SK-N-SH (cell line): ENCODE data around the gene CEP85. TPM values are rescaled to one million over a fixed set of nuclear protein-coding genes. Genes with fewer than 3 reads are reported as not detected.

Source experiments
- CTCF ChIA-PET: fragments of 300-600, 350-600 bp; formaldehyde crosslinking; extraction: SDS; loops from one replicate; lab custom pipeline; 2021; lab: Yijun Ruan, JAX
- POLR2A ChIA-PET: fragments of 350-600 bp; sonication (Branson Sonifier 250); formaldehyde crosslinking; extraction: SDS; loops from one replicate; lab custom pipeline; 2020; ENCODE audit warnings: antibody characterized with exemption, inconsistent platforms; lab: Yijun Ruan, JAX
- DNase-seq: peaks from one replicate; pipeline ENCODE4 v3.0.0; 2012
- H2AFZ ChIP-seq: fragments of 200-600 bp; sonication (generic); 2 replicates; pipeline ENCODE4 v1.8.1; 2016; ENCODE audit warnings: antibody characterized with exemption, mild to moderate bottlenecking, low read depth
- H3F3A ChIP-seq: fragments of 200-600 bp; sonication (generic); replicated peaks from 2 replicates; pipeline ENCODE3; 2016; ENCODE audit warnings: antibody characterized with exemption, mild to moderate bottlenecking; ENCODE audit not compliant: insufficient read depth
- H3K27ac ChIP-seq, 2 experiments: fragments of 200-500 bp in 1 of 2; fragments of 200-600 bp in 1 of 2; sonication (Bioruptor generic) in 1 of 2; sonication (generic), shearing (Covaris generic) in 1 of 2; 2 replicates each; pipeline versions ENCODE4 v1.5.1 to v1.6.1; 2014 to 2016; ENCODE audit warnings: low read depth in 2 of 2, inconsistent platforms in 1 of 2, low read length in 1 of 2, mild to moderate bottlenecking in 1 of 2, mixed read lengths in 1 of 2
- H3K27me3 ChIP-seq: fragments of 200-600 bp; sonication (generic), shearing (Covaris generic); 2 replicates; pipeline ENCODE4 v1.6.1; 2016; ENCODE audit warnings: mixed run types; ENCODE audit not compliant: insufficient read depth
- H3K36me3 ChIP-seq, 2 experiments: fragments of 200-500 bp in 1 of 2; fragments of 200-600 bp in 1 of 2; sonication (Bioruptor generic) in 1 of 2; sonication (generic) in 1 of 2; replicated peaks in 1 of 2; 2 replicates each; pipeline versions ENCODE3 to v1.5.1; 2014 to 2016; ENCODE audit warnings: low read length in 1 of 2, mild to moderate bottlenecking in 1 of 2; ENCODE audit not compliant: insufficient read depth in 2 of 2, control insufficient read depth in 1 of 2
- H3K4me1 ChIP-seq, 2 experiments: fragments of 200-500 bp in 1 of 2; fragments of 200-600 bp in 1 of 2; sonication (Bioruptor generic) in 1 of 2; sonication (generic), shearing (Covaris generic) in 1 of 2; 2 replicates each; pipeline versions ENCODE4 v1.5.1 to v1.6.1; 2014 to 2016; ENCODE audit warnings: low read depth in 1 of 2, low read length in 1 of 2, mixed run types in 1 of 2; ENCODE audit not compliant: insufficient read depth in 2 of 2, control insufficient read depth in 1 of 2
- H3K4me2 ChIP-seq: fragments of 200-600 bp; sonication (generic), shearing (Covaris generic); 2 replicates; pipeline ENCODE4 v1.6.1; 2017; ENCODE audit warnings: mixed run types
- H3K4me3 ChIP-seq, 2 experiments: fragments of 200-500 bp in 1 of 2; fragments of 200-600 bp in 1 of 2; sonication (Bioruptor generic) in 1 of 2; sonication (generic), shearing (Covaris generic) in 1 of 2; 2 replicates each; pipeline versions ENCODE4 v1.5.1 to v1.8.1; 2014 to 2016; ENCODE audit warnings: low read depth in 2 of 2, inconsistent platforms in 1 of 2, low read length in 1 of 2, mild to moderate bottlenecking in 1 of 2, mixed read lengths in 1 of 2, moderate library complexity in 1 of 2
- H3K79me2 ChIP-seq: fragments of 200-600 bp; sonication (generic); 2 replicates; pipeline ENCODE4 v1.8.1; 2017; ENCODE audit warnings: mild to moderate bottlenecking; ENCODE audit not compliant: insufficient read depth
- H3K9ac ChIP-seq: fragments of 200-600 bp; sonication (generic); 2 replicates; pipeline ENCODE4 v1.6.1; 2017; ENCODE audit warnings: mixed run types
- H3K9me2 ChIP-seq: fragments of 200-600 bp; sonication (generic); 2 replicates; pipeline ENCODE4 v1.6.1; 2017; ENCODE audit warnings: mixed run types
- H3K9me3 ChIP-seq: fragments of 200-600 bp; sonication (generic); 2 replicates; pipeline ENCODE4 v1.6.1; 2017; ENCODE audit warnings: mixed run types, mild to moderate bottlenecking, moderate library complexity
- H4K20me1 ChIP-seq: fragments of 200-600 bp; sonication (generic); 2 replicates; pipeline ENCODE4 v1.6.1; 2017; ENCODE audit warnings: mild to moderate bottlenecking, mixed run types; ENCODE audit not compliant: insufficient read depth
- CHD2 ChIP-seq: fragments of 150-350 bp; IDR thresholded peaks from 2 replicates; pipeline ENCODE4 v1.6.1; 2018; ENCODE audit warnings: low read length; ENCODE audit not compliant: partially characterized antibody
- CTCF ChIP-seq: fragments of 200-600 bp; sonication (generic); IDR thresholded peaks from 2 replicates; pipeline ENCODE4 v1.6.1; 2017; ENCODE audit warnings: antibody characterized with exemption, mild to moderate bottlenecking, moderate library complexity
- NRF1 ChIP-seq: IDR thresholded peaks from 2 replicates; pipeline ENCODE4 v1.6.1; 2012; ENCODE audit warnings: low read depth, mild to moderate bottlenecking, low read length
- REST ChIP-seq: IDR thresholded peaks from 2 replicates; pipeline ENCODE4 v1.6.1; 2012; ENCODE audit warnings: mild to moderate bottlenecking, low read depth, low read length, moderate library complexity
- TEAD4 ChIP-seq: IDR thresholded peaks from 2 replicates; pipeline ENCODE4 v1.4.0; 2012; ENCODE audit warnings: mild to moderate bottlenecking, borderline replicate concordance; ENCODE audit not compliant: insufficient read depth
- WGBS: methylation state at CpG from one replicate; pipeline ENCODE4 v1.1.6; 2017; ENCODE audit warnings: low lambda C conversion rate; 5-methylcytosine and 5-hydroxymethylcytosine counted together
- polyA plus RNA-seq, 3 experiments: library from polyadenylated mRNA; depleted of rRNA; stranded (reverse); fragments of >200 nt; gene quantifications; 2 replicates each; pipeline ENCODE4 v1.2.3, GENCODE V29; 2012

The CEP85 gene
- polyA plus RNA-seq, 1 of the 3 experiments (the other 2 are of a cell fraction) = 12.1 TPM

DNA sequence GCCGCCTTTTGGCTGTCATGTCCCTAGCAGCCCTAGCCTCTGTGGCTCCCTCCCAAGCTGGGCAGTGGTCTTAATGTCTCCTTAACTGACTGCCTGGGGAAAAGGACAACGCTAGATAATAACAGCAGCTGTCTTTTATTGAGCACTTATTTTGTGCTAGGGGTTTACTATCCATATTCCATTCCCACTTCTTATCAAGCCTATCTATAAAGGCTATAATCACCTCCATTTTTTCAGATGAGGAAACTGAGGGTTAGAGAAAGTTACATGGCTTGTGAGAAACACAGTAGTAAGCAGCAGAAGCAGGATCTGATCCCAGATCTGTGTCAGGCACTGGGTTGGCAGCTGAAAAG, 52.0 kb downstream of the CEP85 start:
- H2AFZ ChIP-seq = no peak overlapping the region
- peaks cover 35% of the 10 kb centered on the region for H3K79me2 ChIP-seq
- no peaks in the 10 kb centered on the region for H3K9me2 ChIP-seq
- CTCF ChIA-PET = interaction anchor here (0.9 to 10.7 kb wide), 24 partner anchors 8 to 241 kb away, joined by 3 to 213 read pairs (median 6); partner anchors contain the start of genes CD52, CEP85, CNKSR1 and LIN28A
- no peak overlapping the region for H3K9ac ChIP-seq
- POLR2A ChIA-PET = no interaction called here
- H4K20me1 ChIP-seq = peaks cover 31% of the 10 kb centered on the region
- H3K9me3 ChIP-seq = no peaks in the 10 kb centered on the region
- TF ChIP-seq REST = no peak
- no peak for TF ChIP-seq TEAD4
- no peak for TF ChIP-seq CHD2
- no peak for TF ChIP-seq NRF1
- TF ChIP-seq CTCF = no peak
- 91% methylated on average over 1 of the region's 2 CpGs for WGBS
- no peak overlapping the region for H3K4me3 ChIP-seq
- peaks cover 33% of the 10 kb centered on the region in 2 experiments; a peak in 3 of 4 replicates for H3K4me1 ChIP-seq
- H3K27me3 ChIP-seq = no peaks in the 10 kb centered on the region
- H3K4me2 ChIP-seq = no peak overlapping the region
- no peak for DNase-seq
- no peak overlapping the region for H3K27ac ChIP-seq
- H3F3A ChIP-seq = peaks cover 19% of the 10 kb centered on the region
- H3K36me3 ChIP-seq = peaks cover 6 to 9% of the 10 kb centered on the region in 2 experiments

DNA sequence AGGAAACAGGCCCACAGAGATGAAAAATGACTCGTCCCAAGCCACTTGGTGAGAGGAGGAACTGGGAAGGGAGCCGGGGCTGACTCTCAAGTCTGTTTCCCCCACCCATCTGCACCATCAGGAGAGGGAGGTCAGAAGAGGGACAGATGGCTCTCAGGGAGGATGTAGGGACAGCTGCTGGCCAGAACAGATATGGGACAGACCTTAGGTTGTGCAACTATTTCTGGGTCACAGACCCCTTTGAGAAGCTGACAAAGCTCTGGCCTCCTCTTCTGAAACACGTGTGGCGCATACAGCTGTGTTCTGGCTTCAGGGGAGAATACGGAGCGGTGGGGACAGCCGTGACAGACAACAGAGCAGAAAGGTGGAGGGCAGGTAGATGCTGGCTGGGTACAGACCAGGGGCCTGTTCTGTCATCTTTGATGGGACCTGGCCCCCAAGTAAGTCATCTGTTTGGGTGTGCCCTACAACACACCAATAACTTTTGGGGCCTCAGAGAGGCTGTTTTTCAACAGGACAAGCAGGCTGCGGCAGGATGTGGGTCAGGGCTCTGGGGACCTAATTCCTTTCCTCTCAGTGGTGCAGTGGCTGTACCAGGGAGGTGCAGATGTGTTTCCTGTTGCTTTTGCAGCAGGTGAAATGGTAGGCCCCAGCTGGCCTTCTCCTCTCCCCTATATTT, 53.2 kb downstream of the CEP85 start:
- Histone ChIP-seq H3K4me3 (no peak overlapping the region), H3K79me2 (peaks cover 24% of the 10 kb centered on the region; the same call in 1 of the 2 replicates), H3K36me3 (peaks cover 0 to 6% of the 10 kb centered on the region in 2 experiments), H3K27ac (no peak overlapping the region), H3K9ac (no peak overlapping the region), H3K9me2 (no peaks in the 10 kb centered on the region), H3K27me3 (no peaks in the 10 kb centered on the region), H3K4me2 (no peak overlapping the region), H3K4me1 (peaks cover 24 to 30% of the 10 kb centered on the region in 2 experiments; a peak in 3 of 4 replicates), H3F3A (peaks cover 19% of the 10 kb centered on the region), H4K20me1 (peaks cover 20% of the 10 kb centered on the region), H3K9me3 (no peaks in the 10 kb centered on the region), H2AFZ (no peak overlapping the region)
- no peak for DNase-seq
- 93% methylated on average over 7 of the region's 8 CpGs for WGBS
- TF ChIP-seq CTCF = no peak
- ChIA-PET POLR2A (no interaction called here), CTCF (interaction anchor here (1.6 to 10.7 kb wide), 10 partner anchors 7 to 130 kb away, joined by 5 to 213 read pairs (median 21); partner anchors contain the start of genes CD52, CEP85 and SH3BGRL3)
